IPS-15b (cell line): ENCODE data around the gene PLSCR3.
A peak's percentile ranks its signal among the peaks of the same experiment; 100 is the strongest.

Experiments used
- H3K27me3 ChIP-seq: one replicate; pipeline ENCODE4 v1.6.1; 2013; ENCODE audit warnings: low read length; ENCODE audit not compliant: control insufficient read depth, insufficient read depth
- H3K36me3 ChIP-seq: one replicate; pipeline ENCODE4 v1.6.1; 2013; ENCODE audit warnings: low read length; ENCODE audit not compliant: control insufficient read depth, insufficient read depth
- H3K4me1 ChIP-seq: one replicate; pipeline ENCODE4 v1.6.1; 2013; ENCODE audit warnings: mild to moderate bottlenecking, low read length; ENCODE audit not compliant: control insufficient read depth, insufficient read depth
- H3K4me3 ChIP-seq: one replicate; pipeline ENCODE4 v1.5.1; 2013; ENCODE audit warnings: low read depth, low read length
- H3K9ac ChIP-seq: one replicate; pipeline ENCODE4 v1.6.1; 2013; ENCODE audit warnings: low read depth, mild to moderate bottlenecking, low read length
- H3K9me3 ChIP-seq: one replicate; pipeline ENCODE4 v1.6.1; 2013; ENCODE audit warnings: mild to moderate bottlenecking, low read length; ENCODE audit not compliant: control insufficient read depth, insufficient read depth

Gene PLSCR3

GRCh38 chr17:7394452-7395191, at the start of gene PLSCR3:
TSS of gene PLSCR3 (minus strand) at chr17:7394525. CDS start at chr17:7394110, 415 bp downstream.
- H3K4me1 ChIP-seq: no peaks in the 10 kb centered on the region
- H3K27me3 ChIP-seq: peaks cover 2% of the 10 kb centered on the region
- H3K36me3 ChIP-seq: peaks cover 13% of the 10 kb centered on the region
- no peaks in the 10 kb centered on the region for H3K9me3 ChIP-seq
- no peak within 1 kb of the TSS for H3K9ac ChIP-seq
- peak within 1 kb of the TSS; percentile 81 for H3K4me3 ChIP-seq

- H3K4me3 ChIP-seq: no peak overlapping the region
- no peak overlapping the region for H3K9ac ChIP-seq
- H3K27me3 ChIP-seq: peaks cover 30% of the 10 kb centered on the region
- peaks cover 15% of the 10 kb centered on the region for H3K4me1 ChIP-seq
- H3K9me3 ChIP-seq: no peaks in the 10 kb centered on the region
- peaks cover 2% of the 10 kb centered on the region for H3K36me3 ChIP-seq
These were observed 49.5 kb upstream of the PLSCR3 start for GRCh38 chr17:7443499-7444485.

GRCh38 chr17:7442142-7442541, 47.8 kb upstream of the PLSCR3 start:
- Histone ChIP-seq H3K36me3 (peaks cover 2% of the 10 kb centered on the region), H3K27me3 (peaks cover 31% of the 10 kb centered on the region), H3K4me3 (no peak overlapping the region), H3K9ac (no peak overlapping the region), H3K4me1 (peaks cover 19% of the 10 kb centered on the region), H3K9me3 (no peaks in the 10 kb centered on the region)

GRCh38 chr17:7441266-7441665, 46.9 kb upstream of the PLSCR3 start:
- H3K27me3 ChIP-seq: peaks cover 25% of the 10 kb centered on the region
- H3K9ac ChIP-seq: no peak overlapping the region

DNA sequence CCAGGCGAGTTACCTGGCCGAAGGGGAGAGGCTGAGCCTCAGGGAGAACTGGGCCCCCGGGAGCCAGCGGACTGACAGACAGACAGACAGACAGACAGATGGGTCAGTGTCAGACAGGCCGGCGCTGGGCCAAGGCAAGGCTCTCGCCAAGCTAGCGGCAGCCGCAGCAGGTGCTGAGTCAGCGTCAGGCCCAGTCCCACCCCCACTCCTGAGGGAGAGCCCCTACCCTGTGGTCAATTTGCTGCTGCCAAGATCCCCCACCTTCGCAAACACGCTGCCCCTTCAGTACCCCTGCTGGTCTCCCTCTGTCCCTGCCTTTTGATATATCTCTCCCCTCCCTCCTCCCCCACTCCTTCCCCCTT, 46.5 kb upstream of the PLSCR3 start:
- peaks cover 25% of the 10 kb centered on the region for H3K27me3 ChIP-seq
- H3K36me3 ChIP-seq: peaks cover 2% of the 10 kb centered on the region

More at GRCh38 chr17:7441266-7441665, 46.9 kb upstream of the PLSCR3 start:
- Histone ChIP-seq H3K4me1 (peaks cover 17% of the 10 kb centered on the region), H3K9me3 (no peaks in the 10 kb centered on the region), H3K36me3 (peaks cover 2% of the 10 kb centered on the region), H3K4me3 (peak overlapping the region; percentile 87)

GRCh38 chr17:7440113-7440833, 45.9 kb upstream of the PLSCR3 start:
- Histone ChIP-seq H3K9ac (peak overlapping the region; percentile 92), H3K9me3 (no peaks in the 10 kb centered on the region), H3K4me3 (peak overlapping the region; percentile 87), H3K4me1 (peaks cover 14% of the 10 kb centered on the region), H3K27me3 (peaks cover 25% of the 10 kb centered on the region), H3K36me3 (peaks cover 2% of the 10 kb centered on the region)

More for the DNA sequence above, 46.5 kb upstream of the PLSCR3 start:
- no peaks in the 10 kb centered on the region for H3K9me3 ChIP-seq
- H3K4me3 ChIP-seq: peak overlapping the region; percentile 87
- peak overlapping the region; percentile 92 for H3K9ac ChIP-seq
- peaks cover 14% of the 10 kb centered on the region for H3K4me1 ChIP-seq

DNA sequence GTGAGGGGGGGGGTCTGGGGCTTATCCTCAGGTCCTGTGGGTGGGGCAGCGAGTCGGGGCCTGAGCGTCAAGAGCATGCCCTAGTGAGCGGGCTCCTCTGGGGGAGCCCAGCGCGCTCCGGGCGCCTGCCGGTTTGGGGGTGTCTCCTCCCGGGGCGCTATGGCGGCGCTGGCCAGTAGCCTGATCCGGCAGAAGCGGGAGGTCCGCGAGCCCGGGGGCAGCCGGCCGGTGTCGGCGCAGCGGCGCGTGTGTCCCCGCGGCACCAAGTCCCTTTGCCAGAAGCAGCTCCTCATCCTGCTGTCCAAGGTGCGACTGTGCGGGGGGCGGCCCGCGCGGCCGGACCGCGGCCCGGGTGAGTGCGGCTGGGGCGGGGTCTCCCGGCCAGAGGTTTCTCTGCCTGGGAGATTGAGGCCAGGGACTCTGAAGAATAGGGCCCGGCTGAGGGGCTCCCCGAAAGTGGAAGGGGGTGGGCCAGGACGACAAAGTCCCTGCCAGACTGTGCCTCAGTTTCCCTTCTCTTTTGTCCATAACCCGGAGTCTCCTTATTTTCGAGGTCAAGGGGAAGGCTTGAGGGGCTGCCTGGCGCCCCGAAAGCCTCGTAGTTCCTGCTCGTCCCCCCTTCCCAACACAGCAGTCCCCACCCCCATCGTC, 45.3 kb upstream of the PLSCR3 start, which contains the start of gene FGF11:
Gene FGF11 (plus strand): TSS at position 51 of the 651 bp plus-strand sequence. CDS start 109 bp downstream, at position 160.
- peak within 1 kb of the TSS; percentile 92 for H3K9ac ChIP-seq
- peaks cover 25% of the 10 kb centered on the region for H3K27me3 ChIP-seq
- H3K36me3 ChIP-seq: peaks cover 2% of the 10 kb centered on the region
- no peaks in the 10 kb centered on the region for H3K9me3 ChIP-seq
- peak within 1 kb of the TSS; percentile 87 for H3K4me3 ChIP-seq
- H3K4me1 ChIP-seq: peaks cover 14% of the 10 kb centered on the region

GRCh38 chr17:7438656-7439460, 44.5 kb upstream of the PLSCR3 start:
- Histone ChIP-seq H3K36me3 (peaks cover 2% of the 10 kb centered on the region), H3K9me3 (no peaks in the 10 kb centered on the region), H3K27me3 (peaks cover 19% of the 10 kb centered on the region), H3K4me1 (peaks cover 11% of the 10 kb centered on the region), H3K4me3 (peak overlapping the region; percentile 87), H3K9ac (no peak overlapping the region)

DNA sequence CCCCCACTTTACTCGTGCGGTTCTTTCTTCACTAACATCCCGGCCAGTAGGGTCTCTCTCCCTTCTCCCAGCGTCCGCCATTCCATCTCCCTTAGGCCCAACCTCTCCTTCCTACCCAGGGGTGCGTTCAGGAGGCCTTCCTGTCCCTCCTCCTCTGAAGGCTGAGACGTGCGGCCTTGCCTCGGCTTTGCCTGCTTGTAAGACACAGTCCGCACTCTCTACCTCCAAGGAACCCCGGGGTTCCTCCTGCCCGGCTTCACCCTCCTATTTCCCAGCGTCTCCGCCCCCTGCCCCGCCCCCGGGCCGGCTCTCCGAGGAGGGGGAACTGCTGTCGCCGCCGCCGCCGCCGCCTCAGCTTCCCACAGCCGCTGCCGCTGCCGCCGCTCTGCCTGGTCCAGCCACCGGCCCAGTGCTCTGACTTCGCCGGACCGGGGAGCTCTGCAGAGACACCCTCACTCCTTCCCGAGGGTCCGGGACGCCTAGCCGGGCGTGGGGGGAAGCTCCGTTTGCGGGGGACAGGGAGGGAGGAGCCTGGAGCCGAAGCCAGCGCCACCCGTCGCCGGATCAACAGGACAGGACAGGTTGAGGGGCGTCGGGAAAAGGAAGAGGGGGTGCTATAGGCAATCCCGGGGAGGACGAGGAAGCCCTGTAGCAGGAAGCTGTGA, 43.8 kb upstream of the PLSCR3 start:
- Histone ChIP-seq H3K4me3 (peak overlapping the region; percentile 87), H3K27me3 (peaks cover 14% of the 10 kb centered on the region), H3K9ac (no peak overlapping the region), H3K9me3 (no peaks in the 10 kb centered on the region), H3K4me1 (peaks cover 11% of the 10 kb centered on the region), H3K36me3 (peaks cover 2% of the 10 kb centered on the region)

DNA sequence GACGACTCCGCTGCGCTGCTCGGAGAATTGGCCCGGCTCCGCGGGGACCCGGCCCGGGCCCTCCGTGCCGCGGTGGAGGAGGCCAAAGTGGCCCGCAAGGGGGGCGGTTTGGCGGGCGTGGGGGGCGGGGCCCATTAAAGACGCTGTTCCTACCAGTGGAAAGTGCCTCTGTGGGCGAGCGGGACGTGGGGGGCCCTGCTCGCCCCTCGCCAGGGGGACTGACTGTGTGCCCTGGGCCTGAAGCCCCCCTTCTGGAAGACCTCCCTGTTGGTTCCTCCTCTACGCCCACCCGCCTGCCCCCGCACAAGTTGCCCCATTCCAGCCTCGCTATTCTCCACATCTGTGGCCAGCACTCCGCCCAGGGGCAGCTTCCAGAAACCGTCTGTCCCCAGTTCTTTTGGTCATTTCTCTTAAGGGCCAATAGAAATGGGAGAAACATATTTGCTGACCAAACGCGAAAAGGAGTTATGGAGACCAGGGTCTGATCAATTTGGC, 43.1 kb upstream of the PLSCR3 start:
- Histone ChIP-seq H3K4me3 (peak overlapping the region; percentile 63), H3K27me3 (peaks cover 14% of the 10 kb centered on the region), H3K9me3 (no peaks in the 10 kb centered on the region), H3K9ac (no peak overlapping the region), H3K36me3 (no peaks in the 10 kb centered on the region), H3K4me1 (peaks cover 11% of the 10 kb centered on the region)
